GM11168 (cell line): ENCODE measurements around the gene TBL2.
"Not testable (repeated sequence)": the region's sequence is repeated elsewhere in the genome, so short reads cannot be mapped to it uniquely, and the experiment has no call there.

Experiments
- in situ Hi-C: fragments of 300-500 bp; cut with MboI; formaldehyde crosslinking; loops from one replicate; pipeline ENCODE4 v1.12.0; 2022; ENCODE audit warnings: low sequenced_read_pairs; ENCODE audit not compliant: unreplicated experiment

TBL2 gene

DNA sequence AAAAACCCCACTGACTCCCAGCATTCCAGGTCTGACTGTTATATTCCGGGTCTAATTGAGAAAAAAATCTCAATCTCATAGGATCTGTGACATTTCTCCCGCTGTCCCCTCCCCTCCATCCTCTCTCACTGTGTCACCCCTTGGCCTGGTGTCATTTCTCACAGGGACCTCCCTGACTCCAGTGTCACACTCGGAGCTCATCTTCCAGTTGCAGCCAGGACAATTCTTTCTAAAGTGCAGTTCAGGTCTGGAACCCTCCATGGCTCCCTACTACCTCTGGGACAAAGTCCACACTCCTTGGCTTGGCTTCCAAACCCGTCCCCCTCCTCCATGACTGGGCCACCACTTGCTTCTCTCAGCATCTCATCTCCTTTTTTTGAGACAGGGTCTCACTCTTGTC, 31.7 kb upstream of the TBL2 start:
- in situ Hi-C loops = loop anchor here (25.0 kb wide), 1 partner anchor 252 kb away; the partner anchor contains the start of gene TMEM270

DNA sequence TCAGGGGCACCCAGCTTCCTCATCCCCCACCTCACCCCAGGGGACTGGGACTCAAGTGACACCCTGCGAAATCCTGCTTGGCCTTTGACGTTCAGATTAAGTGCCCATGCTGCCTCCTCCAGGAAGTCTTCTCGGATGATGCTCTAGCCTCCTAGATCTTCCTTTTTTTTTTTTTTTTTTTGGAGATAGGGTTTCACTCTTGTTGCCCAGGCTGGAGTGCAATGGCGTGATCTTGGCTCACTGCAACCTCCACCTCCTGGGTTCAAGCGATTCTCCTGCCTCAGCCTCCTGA, 29.3 kb upstream of the TBL2 start:
- in situ Hi-C loops = loop anchor here (5.0 to 25.0 kb wide), 2 partner anchors 120 to 255 kb away; partner anchors contain the start of gene TMEM270

DNA sequence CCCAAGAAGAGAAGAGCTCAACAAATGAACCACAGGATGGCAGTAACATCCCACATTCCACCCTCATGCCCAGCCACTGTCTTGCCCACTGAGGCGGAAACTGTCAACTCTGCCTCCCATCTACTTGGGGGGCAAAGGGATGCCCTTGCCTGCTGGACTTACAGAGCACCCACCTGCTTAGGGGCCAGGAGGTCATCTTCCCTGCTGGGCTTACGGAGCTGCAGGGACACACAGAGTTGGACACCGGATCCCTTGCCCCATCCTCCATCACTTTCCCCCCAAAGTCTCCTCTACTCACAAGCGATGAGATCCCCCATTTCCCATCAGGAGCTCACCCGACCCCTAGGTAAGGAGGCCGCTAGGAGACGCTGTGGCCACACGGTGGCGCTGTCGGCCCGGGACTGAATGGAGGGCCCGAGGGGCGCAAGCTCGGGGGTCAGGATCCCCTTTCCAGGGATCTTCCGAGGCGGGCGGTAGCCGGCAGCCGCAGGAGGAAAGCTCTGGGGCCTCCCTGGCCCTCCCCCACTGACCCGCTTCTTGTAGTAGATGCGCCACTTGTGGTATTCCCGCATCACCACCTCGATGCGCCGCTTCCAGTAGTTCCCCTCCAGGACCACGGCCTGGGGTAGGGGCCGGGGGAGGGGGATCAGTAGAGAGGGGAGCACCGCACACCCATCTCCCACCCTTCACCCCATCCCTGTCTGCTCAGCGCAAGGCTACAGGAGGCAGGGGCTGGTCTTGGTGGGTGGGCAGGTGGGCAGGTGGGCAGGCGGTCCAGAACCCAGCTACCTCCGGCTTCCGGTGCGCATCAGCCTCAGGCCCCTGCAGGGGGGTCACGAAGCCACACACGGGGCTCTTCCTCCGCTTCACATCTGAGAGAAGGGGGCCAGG, 28.7 kb upstream of the TBL2 start:
- in situ Hi-C loops = loop anchor here (5.0 to 25.0 kb wide), 2 partner anchors 120 to 255 kb away; partner anchors contain the start of gene TMEM270

DNA sequence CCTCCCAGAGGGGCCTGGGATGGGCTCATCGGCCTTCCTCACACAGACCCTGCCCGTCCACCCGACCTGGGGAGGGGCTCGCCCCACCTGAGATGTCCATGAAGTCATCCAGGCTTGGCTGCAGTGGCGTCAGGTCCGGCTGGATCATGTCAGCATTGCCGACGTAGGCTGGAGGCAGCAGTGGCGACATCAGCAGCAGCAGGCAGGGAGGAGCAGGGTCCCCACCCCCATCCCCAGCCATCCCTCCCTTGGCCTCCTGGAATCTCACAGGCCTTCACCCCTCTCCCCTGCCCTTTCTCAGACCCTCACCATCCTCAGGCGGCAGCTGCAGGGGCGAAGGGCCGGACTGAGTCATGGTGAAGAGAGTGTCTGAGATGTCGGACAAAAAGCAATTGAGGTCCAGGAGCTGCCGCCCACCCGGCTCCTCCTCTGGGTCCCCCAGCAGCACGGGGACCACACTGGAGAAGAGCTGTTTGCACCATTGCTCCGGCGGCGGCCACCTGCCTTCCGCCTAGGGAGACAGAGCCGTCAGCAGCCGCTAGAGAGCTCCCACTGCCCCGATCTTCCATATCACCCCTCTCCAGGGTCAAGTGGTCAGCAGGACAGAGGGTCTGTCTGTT, 27.3 kb upstream of the TBL2 start:
- in situ Hi-C loops = loop anchor here (5.0 to 25.0 kb wide), 2 partner anchors 122 to 257 kb away; partner anchors contain the start of gene TMEM270

DNA sequence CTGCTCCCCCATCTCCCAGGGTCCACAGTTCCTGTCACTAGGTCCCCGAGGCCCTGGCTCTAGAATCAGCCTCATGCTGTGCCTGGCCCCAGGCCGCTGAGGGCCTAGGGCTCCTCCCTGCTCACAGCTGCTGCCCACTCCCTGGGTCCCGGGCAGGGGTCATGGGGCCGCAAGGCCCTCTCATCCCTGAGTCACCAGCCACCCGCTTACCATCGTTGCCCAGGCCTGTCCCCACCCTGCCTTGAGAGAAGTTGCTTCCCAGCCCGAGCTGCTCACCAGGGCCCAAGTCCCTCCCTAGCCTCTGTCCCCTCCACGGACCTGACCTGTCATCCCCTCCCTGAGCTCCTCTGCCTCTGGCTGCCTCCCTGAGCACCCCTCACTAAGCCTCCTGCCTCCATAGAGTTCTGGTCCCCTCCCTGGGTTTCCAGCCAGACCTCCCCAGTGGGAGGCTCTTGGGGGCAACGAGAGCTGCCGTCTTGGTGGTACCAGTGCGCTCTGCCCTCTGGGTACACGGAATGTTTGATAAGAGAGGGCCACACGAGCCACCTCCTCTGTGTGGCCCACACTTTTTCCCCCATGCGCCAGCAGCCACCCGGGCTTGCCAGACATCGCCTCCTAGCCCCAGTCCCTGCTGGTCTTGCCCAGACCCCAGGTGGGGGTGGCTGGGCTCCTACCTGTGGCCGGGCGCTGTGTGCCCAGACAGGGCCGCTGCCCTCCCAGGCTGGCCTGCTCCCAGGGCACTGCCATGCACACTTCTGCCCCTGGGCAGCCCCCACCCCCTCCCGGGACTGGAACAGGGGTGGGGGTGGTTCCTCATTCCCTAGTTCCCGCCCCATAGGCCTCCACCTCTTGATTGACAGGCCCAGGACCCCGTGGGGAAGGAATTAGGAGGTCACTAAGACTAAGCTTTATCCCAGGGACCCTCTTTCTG, 24.6 kb upstream of the TBL2 start:
- in situ Hi-C loops = loop anchor here (25.0 kb wide), 1 partner anchor 259 kb away; the partner anchor contains the start of gene TMEM270

DNA sequence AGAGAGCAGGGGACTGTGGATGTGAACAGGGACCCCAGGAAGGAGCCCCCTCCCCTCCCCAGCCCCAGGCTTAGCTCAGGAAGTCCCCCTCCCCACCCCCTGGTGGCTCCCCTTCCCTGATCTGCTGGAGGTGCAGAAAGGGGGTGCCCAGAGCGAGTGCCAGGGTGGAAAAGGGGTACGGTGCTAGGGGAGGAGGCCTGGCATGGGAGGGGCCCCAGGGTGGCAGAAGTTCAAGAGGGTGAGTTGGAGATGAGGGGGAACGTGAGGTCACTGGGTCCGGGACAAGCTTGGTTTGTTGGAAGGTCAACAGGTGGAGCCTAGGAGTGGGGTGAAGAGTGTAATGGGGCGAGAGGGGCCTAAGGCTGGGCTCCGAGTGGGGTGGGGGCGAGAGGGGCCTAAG, 21.5 kb upstream of the TBL2 start:
- in situ Hi-C loops = loop anchor here (25.0 kb wide), 1 partner anchor 262 kb away; the partner anchor contains the start of gene TMEM270

DNA sequence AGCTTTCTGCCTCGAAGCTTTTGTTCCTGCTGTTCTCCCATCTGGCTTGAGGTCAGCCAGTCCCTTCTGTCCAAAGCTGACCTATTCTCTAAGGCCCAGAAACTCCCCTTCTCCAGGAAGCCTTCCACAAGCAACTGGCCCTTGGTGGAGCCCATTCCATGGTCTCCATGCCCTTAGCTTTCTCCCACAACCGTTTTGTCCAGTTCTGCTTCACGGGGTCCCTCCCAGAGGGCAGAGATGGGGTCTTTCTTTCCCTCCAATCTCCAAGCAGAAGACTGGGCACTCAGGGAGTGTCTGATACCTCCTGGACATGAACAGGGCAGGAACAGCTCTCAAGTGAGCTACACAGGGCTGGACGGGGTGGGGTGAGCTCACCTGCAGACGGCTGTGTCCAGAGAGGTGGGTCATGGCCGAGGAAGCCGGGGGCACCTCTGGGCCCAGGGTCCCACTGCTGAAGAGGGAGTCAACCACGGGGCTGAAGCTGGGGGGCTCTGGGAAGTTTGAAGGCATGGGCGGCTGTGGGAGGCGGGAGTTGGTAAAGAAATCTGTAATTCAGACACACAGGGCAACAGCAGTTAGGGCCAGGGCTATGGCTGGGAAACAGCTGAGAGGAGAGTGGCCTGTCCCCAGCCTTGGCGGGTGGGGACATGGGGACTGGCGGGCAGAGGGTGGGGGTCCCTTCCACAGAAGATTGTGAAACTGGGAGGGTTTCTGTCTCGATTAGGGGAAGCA, 20.9 kb upstream of the TBL2 start:
- in situ Hi-C loops = no loop called here

DNA sequence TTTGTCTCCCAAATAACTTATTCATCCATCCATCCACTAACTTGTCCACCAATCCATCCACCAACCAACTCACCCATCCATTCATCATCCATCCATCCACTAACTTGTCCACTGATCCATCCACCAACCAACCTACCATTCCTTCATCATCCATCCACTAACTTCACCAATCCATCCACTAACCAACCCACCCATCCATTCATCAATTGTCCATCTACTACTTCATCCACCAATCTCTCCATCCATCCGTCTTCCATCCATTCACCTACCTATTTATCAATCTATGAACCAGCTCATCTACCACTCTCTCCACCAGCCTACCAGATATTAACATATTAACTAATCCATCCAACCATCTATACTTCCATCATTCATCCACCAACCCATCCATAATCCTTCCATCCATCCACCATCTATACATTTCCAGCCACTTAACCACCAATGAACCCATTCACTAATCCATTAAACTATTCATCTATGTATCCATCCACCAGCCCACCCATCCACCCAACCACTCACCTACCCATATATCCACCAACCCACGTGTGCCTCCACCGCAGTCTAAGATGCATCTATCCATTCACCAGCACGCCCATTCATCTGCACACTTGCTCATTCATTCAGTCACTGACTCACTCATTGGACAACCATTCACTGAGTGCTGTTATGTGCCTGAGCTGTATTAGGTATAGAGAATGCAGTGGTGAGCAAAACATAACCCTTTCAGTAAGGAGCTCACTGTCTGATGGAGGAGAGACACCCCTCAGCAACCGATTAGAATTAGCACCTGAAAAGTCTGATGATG, 19.8 kb upstream of the TBL2 start:
- in situ Hi-C loops = no loop called here

DNA sequence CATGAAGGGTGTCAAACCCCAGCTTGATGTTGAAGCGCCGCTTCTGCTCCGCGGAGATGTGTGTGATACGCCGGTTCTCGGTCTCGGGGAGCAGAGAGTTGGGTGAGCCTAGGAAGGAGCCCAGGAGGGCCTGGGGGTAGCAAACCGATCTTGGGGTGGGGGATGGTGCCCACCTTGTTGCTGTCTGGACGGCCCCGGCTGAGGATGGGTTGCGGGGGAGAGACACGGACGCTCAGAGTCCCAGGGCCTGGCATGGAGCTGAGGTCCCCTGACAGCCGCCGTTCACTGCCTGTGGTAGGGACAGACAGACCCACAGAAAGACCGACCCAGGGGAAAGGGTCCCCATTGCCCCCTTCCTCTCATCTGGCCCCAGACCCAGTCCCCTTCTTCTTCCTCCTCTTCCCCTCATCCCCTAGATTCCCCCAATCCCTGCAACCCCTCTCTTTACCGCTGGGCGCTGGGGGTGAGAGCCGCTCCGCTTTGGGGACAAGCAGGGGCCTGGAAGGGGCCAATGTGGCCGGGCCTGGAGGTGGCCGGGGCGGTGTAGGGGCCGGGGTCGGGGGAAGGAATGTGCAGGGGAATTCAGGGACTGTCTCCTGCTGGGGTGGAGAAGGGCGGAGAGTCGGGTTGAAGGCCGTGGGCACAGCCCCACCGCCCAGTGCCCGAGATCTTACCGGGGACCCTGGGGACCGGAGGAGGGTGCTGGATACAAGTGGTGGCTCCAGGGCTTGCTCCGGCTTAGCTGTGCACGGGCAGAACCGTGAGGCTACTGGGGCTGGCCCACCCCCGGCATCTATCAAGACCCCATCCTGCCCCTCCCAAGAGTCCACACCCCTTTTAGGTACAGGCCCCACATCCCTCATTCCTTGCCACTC, 18.0 kb upstream of the TBL2 start:
- in situ Hi-C loops = no loop called here

DNA sequence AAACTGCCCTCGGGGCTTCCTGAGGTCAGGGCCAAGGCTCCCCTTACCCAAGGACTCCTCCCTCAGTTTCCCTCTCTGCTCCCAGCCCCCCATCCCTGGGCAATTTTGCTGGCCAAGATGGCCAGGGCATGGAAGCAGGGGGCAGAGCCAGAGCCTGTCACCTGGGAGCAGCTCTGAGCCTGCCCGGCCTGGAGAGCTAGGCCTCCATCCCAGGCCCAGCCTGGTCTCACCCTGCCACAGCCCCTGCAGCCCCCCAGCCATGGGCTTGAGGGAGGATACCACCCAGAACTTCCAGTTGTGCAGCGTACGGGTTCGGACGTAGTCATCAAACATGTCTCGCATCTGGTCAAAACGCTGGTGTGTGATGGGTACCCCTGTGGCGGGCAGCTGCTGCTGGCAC, 17.0 kb upstream of the TBL2 start:
- in situ Hi-C loops = no loop called here

DNA sequence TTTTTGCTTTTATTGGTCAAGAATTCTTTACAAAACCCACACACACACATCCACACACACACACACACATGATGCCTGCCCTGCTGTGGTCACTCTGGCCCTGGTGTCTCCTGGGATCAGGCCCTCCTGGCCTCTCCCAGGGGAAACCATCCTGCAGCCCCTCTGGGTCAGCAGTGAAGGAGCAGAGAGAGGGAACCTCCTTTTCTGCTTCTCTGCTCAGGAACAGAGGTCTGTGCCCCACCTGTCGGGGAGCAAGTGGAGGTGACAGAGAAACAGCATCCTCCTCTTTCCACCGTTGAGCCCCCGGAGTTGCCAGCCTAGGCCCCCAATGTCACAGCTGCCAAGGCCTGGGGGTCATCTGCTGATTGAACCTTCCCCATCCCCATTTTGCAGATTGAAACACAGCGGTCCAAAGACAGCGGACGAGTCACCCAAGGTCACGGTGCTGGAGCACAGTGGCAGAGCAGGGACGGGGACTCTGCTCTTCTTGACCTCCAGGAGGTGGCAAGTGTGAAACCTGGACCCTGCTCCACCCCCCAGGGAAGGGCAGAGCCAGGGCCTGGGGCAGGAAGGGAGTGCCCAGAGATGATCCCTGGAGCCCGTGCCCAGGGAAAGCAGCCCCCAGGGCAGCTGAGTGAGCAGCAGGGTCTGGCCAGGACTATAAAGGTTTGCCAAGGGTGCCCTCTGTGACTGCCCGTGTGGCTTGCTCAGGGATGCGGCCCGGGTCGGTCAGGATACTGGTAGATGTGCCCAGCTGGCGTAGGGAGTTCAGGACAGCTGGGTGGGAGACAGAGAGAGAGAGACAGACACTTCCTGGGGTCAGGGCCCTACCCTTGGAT, 15.0 kb upstream of the TBL2 start:
- in situ Hi-C loops = no loop called here

DNA sequence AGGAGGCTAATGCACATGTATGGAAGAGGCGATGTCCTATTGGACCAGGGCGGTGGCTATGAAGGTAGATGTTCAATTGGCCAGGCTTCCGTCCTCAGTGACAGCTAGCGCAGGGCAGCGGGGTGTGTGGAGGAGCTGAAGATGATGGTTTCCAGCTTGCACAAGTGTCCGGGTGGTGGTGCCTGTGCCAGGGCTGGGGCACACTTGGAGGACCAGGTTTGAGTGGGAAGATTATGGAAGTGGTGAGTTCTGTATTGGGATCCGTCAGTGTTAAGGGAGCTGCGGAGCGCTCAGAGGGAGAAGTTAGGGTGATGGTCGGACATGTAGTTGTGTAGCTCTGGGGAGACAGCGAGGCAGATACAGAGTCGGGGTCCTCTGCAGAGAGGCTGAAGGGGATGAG, 8.5 kb upstream of the TBL2 start:
- in situ Hi-C loops = no loop called here

DNA sequence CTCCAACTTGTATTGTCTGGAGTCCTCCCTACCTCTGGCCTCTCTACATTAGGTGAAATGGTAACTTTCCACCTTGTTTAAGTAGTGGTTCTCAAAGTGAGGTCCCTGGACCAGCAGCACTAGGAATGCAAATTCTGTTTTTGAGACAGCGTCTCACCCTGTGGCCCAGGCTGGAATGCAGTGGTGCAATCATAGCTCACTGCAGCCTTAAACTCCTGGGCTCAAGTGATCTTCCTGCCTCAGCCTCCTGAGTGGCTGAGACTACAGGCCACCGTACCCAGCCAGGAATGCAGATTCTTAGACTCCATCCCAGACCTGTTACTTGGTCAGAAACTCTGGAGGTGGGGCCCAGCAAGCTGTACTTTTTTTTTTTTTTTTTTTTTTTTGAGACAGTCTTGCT, 6.8 kb upstream of the TBL2 start:
- in situ Hi-C loops = no loop called here

DNA sequence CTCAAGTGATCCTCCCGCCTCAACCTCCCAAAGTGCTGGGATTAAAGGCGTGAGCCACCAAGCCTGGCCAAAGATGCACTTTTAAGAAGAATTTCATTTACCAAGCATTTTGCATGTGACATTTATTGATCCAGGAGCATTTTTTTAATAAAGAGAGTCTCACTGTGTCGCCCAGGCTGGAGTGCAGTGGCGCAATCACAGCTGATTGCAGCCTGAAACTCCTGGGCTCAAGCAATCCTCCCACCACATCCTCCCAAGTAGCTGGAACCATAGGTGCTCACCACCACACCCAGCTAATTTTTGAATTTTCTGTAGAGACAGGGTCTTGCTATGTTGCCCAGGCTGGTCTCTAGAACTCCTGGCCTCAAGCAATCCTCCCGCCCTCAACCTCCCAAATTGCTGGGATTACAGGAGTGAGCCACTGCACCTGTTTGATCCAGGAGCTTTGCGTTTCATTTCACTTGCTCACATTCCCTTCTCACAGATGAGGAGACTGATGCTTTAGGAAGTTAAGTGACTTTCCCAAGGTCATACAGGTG, 4.4 kb upstream of the TBL2 start:
- in situ Hi-C loops = no loop called here

DNA sequence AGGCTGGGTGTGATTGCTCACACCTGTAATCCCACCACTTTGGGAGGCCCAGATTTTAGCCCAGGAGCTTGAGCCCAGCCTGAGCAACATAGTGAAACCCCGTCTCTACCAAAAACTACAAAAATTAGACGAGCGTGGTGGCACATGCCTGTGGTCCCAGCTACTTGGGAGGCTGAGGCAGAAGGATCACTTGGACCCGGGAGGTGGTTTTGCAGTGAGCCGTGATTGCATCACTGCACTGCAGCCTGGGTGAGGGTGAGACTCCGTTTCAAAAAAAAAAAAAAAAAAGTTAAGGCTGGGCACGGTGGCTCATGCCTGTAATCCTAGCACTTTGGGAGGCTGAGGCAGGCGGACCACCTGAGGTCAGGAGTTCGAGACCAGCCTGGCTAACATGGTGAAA, 2.6 kb upstream of the TBL2 start:
- in situ Hi-C loops = not testable (repeated sequence)

DNA sequence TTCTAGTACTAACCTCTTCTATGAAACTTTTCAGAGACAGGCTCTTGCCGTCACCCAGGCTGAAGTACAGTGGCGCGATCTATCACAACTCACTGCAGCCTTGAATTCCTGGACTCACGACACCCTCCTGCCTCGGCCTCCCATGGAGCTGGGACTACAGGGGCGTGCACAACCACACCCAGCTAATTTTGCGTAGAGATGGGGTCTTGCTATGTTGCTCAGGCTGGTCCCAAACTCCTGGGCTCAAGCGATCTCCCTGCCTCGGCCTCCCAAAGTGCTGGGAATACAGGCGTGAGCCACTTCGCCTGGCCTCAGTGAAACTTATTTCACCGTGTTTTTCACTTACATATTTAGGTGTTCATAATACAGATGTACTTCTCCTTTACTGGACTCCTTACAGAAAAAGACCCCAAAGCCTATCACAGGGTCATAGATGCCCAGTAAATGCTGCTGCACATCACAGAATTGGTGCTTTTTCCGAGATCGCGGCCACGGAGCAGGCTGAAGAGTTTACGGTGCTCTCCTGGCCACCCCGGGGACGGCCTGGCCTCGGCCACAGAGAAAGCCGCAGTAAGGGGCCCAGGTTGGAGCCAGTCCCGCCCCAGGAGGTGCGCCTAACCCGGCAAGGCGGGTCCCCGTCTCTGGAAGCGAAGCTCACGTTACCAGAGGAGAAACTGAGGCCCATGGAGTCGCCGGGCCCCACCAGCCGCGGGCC, 595 bp downstream of the TBL2 start:
- in situ Hi-C loops = no loop called here
